Nephron (organoid): Measurements from ENCODE around the gene WDR44.
"Not testable (repeated sequence)": the region's sequence is repeated elsewhere in the genome, so short reads cannot be mapped to it uniquely, and the experiment has no call there.

Experiments used
- H3K27ac Mint-ChIP-seq, 3 experiments: 2 replicates each; pipeline ENCODE4 v1.8.0; 2020; ENCODE audit warnings: mixed read lengths in 3 of 3, mild to moderate bottlenecking in 2 of 3, moderate library complexity in 1 of 3
- H3K27me3 Mint-ChIP-seq: 2 replicates; pipeline ENCODE4 v1.8.0; 2021; ENCODE audit warnings: low read depth, mild to moderate bottlenecking, moderate library complexity, mixed read lengths
- H3K36me3 Mint-ChIP-seq: 2 replicates; pipeline ENCODE4 v1.8.0; 2020; ENCODE audit warnings: low read depth, mixed read lengths
- H3K4me1 Mint-ChIP-seq: 2 replicates; pipeline ENCODE4 v1.8.0; 2020; ENCODE audit warnings: mixed read lengths
- H3K4me3 Mint-ChIP-seq, 3 experiments: 2 replicates each; pipeline ENCODE4 v1.8.0; 2020; ENCODE audit warnings: mild to moderate bottlenecking in 3 of 3, mixed read lengths in 3 of 3, moderate library complexity in 2 of 3
- H3K9me3 Mint-ChIP-seq: 2 replicates; pipeline ENCODE4 v1.8.0; 2020; ENCODE audit warnings: mixed read lengths
- CTCF ChIP-seq, 3 experiments: fragments of 200-600 bp; sonication (generic); IDR thresholded peaks; one replicate each; pipeline ENCODE4 v1.5.0; 2021; ENCODE audit warnings: antibody characterized with exemption in 3 of 3; ENCODE audit not compliant: unreplicated experiment in 3 of 3

Gene WDR44

GRCh38 chrX:118345464-118346257 lies at the start of gene WDR44:
Gene WDR44, plus strand, starts transcription at chrX:118346106. Its CDS starts 398 bp downstream, at chrX:118346504.
- Mint-ChIP-seq H3K4me3 (peak within 1 kb of the TSS; percentile 97 to 100 (median 99)), H3K27ac (peak within 1 kb of the TSS; percentile 96 to 100 (median 97)), H3K36me3 (no peaks in the 10 kb centered on the region), H3K27me3 (peaks cover 3% of the 10 kb centered on the region), H3K9me3 (no peaks in the 10 kb centered on the region), H3K4me1 (peaks cover 37% of the 10 kb centered on the region)
- TF ChIP-seq CTCF (IDR thresholded peaks at IDR 0.05; ENCODE audit: unreplicated experiment in 3 of 3) = no peak

- not testable (repeated sequence) for H3K4me3 Mint-ChIP-seq
Observed at GRCh38 chrX:118305827-118306226, 40.1 kb upstream of the WDR44 start.

DNA sequence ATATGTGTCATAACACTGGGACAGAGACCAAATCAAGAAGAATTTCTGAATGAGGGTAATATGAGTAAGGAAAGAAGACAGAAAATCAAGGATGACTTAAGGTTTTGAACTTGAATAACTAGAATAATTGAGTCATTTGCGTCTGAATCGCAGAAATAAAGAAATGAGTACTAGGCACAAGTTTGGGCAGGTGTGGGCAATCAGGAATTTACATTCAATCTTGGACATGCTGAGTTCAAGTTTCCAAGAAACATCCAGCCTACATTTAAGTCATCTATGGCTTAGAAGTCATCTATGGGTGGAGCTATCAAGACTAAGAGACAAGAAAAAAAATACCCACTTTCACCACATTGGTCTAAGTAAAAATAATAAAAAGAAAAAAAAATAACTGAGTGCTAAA lies 30.4 kb upstream of the WDR44 start:
- Mint-ChIP-seq H3K9me3 (peaks cover 11% of the 10 kb centered on the region), H3K27ac (no peak overlapping the region), H3K4me3 (no peak overlapping the region), H3K27me3 (no peaks in the 10 kb centered on the region), H3K36me3 (no peaks in the 10 kb centered on the region), H3K4me1 (peaks cover 6% of the 10 kb centered on the region)
- TF ChIP-seq CTCF (IDR thresholded peaks at IDR 0.05; ENCODE audit: unreplicated experiment in 3 of 3) = no peak

More at GRCh38 chrX:118305827-118306226, 40.1 kb upstream of the WDR44 start:
- not testable (repeated sequence) for H3K27me3 Mint-ChIP-seq, H3K36me3 Mint-ChIP-seq, H3K4me1 Mint-ChIP-seq, H3K27ac Mint-ChIP-seq
- peaks cover 28% of the 10 kb centered on the region for H3K9me3 Mint-ChIP-seq

GRCh38 chrX:118324588-118324987 lies 21.3 kb upstream of the WDR44 start:
- Mint-ChIP-seq H3K4me1 (peaks cover 15% of the 10 kb centered on the region), H3K36me3 (no peaks in the 10 kb centered on the region), H3K4me3 (no peak overlapping the region), H3K9me3 (no peaks in the 10 kb centered on the region), H3K27me3 (no peaks in the 10 kb centered on the region), H3K27ac (no peak overlapping the region)
- no peak for TF ChIP-seq CTCF (IDR thresholded peaks at IDR 0.05; ENCODE audit: unreplicated experiment in 3 of 3)

- no peak overlapping the region for H3K4me3 Mint-ChIP-seq
- H3K9me3 Mint-ChIP-seq = no peaks in the 10 kb centered on the region
- no peak overlapping the region for H3K27ac Mint-ChIP-seq
- TF ChIP-seq CTCF (IDR thresholded peaks at IDR 0.05; ENCODE audit: unreplicated experiment in 3 of 3) = peak; percentile 15 to 35 (median 23)
- no peaks in the 10 kb centered on the region for H3K36me3 Mint-ChIP-seq
- peaks cover 15% of the 10 kb centered on the region for H3K4me1 Mint-ChIP-seq
- H3K27me3 Mint-ChIP-seq = no peaks in the 10 kb centered on the region
Observed at GRCh38 chrX:118325453-118325852, 20.5 kb upstream of the WDR44 start.

GRCh38 chrX:118329175-118329574 lies 16.7 kb upstream of the WDR44 start:
- H3K4me1 Mint-ChIP-seq = peaks cover 15% of the 10 kb centered on the region

More at GRCh38 chrX:118329175-118329574, 16.7 kb upstream of the WDR44 start:
- H3K4me3 Mint-ChIP-seq = no peak overlapping the region
- peaks cover 4% of the 10 kb centered on the region for H3K27me3 Mint-ChIP-seq
- no peaks in the 10 kb centered on the region for H3K36me3 Mint-ChIP-seq
- no peak overlapping the region for H3K27ac Mint-ChIP-seq
- TF ChIP-seq CTCF (IDR thresholded peaks at IDR 0.05; ENCODE audit: unreplicated experiment in 3 of 3) = no peak
- H3K9me3 Mint-ChIP-seq = no peaks in the 10 kb centered on the region
